ENCODE results near the gene UGT1A10.

UGT1A10 gene

DNA sequence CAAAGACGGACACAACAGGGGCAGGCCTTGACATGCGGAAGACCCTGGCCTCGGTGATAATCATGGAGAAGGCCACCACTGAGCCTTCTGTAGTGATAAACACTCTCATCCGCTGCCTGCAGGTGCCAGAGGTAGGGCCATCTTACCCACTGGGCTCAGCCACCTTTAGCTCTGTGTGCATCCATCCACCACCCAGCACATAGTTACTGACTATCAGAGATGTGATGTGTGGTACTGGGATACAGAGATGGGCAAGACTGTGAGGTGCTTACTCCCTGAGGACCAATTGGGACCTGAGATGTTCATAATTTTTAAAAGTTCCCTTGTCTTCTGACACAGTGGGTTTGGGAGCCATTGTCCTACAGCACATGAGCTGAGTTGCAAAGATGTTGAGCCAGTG is 143.5 kb downstream of the UGT1A10 start:
- Mint-ChIP-seq H3K9me3 (peaks cover 16% of the 10 kb centered on the region), H3K27me3 (ENCODE audit: low read depth) (peaks cover 16% of the 10 kb centered on the region)

DNA sequence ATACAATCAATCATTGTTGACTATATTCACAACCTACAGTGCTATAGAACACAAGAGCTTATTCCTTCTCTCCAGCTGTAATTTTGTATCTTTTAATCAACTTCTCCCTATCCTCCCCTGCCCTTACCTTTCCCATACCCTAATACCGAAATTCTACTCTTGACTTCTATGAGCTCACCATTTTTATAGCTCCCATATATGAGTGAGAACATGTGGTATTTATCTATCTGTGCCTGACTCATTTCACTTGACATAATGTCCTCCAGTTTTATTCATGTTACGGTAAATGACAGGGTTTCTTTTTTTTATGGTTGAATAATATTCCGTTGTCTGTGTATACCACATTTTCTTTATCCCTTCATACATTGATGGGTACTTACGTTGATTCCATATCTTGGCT is 144.5 kb downstream of the UGT1A10 start:
- Mint-ChIP-seq H3K4me3 (no peak overlapping the region), H3K36me3 (ENCODE audit: low read depth) (no peaks in the 10 kb centered on the region), H3K9me3 (peaks cover 15% of the 10 kb centered on the region), H3K27me3 (ENCODE audit: low read depth) (peaks cover 16% of the 10 kb centered on the region), H3K27ac (no peak overlapping the region), H3K4me1 (ENCODE audit: low read depth) (no peaks in the 10 kb centered on the region)

More for the DNA sequence above, 143.5 kb downstream of the UGT1A10 start:
- Mint-ChIP-seq H3K4me1 (ENCODE audit: low read depth) (no peaks in the 10 kb centered on the region), H3K4me3 (no peak overlapping the region), H3K27ac (no peak overlapping the region), H3K36me3 (ENCODE audit: low read depth) (no peaks in the 10 kb centered on the region)

DNA sequence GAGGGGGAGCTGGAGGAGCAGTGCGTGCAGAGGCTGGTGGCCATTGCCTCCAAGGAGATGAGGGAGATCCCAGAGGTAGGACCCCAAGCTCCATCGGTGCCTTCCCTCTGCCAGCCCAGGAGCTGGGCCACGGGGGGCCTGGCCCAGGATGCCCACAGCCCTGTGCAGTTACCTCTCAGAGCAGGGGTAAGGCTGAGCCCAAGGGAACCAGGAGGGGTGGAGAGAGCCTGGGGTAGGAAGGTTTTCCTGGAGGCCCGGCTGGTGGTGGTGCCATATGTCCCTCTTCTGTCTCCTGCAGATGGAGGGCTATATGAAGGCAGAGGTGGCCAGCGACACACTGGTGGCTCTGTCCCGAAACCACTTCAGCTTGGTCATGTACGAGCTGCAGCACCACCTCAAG is 153.3 kb downstream of the UGT1A10 start:
- Mint-ChIP-seq H3K27ac (no peak overlapping the region), H3K9me3 (no peaks in the 10 kb centered on the region), H3K4me3 (no peak overlapping the region), H3K36me3 (ENCODE audit: low read depth) (no peaks in the 10 kb centered on the region), H3K27me3 (ENCODE audit: low read depth) (no peaks in the 10 kb centered on the region), H3K4me1 (ENCODE audit: low read depth) (no peaks in the 10 kb centered on the region)

DNA sequence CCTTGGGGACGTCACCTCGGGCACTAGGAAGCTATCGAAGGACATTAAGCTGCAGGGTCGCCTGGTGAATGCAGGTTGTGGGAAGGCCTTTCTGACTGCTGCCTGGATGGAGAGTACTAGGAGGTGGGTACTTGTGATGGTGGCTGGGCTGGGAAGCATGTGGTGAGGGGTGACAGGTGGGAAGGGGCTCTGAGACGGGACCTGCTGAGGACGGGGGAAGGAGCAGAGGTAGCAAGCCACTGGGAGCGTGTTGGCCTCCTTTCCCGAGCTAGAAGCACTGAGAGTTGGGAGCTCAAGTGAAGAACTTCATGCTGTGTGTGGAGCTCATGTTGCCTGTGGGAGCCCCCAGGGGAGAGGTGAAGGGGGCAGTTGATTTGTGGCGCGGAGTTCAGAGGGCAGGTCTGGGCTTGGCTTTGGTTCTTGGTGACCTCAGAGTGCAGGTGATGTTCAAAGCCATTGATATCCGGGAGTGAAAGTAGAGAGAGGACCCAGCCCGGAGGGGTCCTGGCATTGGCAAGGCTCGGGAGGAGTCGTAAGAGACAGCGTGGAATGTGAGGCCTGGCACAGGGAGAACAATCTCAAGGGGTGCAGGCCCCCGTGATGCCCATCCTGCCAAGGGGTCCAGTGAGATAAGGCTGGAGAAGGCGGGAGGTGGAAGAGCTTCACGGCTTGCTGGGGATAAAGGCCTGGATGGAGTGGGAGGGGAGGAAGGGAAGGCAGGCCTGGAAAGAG is 155.1 kb downstream of the UGT1A10 start:
- Mint-ChIP-seq H3K4me3 (no peak overlapping the region), H3K4me1 (ENCODE audit: low read depth) (no peaks in the 10 kb centered on the region), H3K27me3 (ENCODE audit: low read depth) (no peaks in the 10 kb centered on the region), H3K27ac (no peak overlapping the region), H3K9me3 (no peaks in the 10 kb centered on the region), H3K36me3 (ENCODE audit: low read depth) (no peaks in the 10 kb centered on the region)

DNA sequence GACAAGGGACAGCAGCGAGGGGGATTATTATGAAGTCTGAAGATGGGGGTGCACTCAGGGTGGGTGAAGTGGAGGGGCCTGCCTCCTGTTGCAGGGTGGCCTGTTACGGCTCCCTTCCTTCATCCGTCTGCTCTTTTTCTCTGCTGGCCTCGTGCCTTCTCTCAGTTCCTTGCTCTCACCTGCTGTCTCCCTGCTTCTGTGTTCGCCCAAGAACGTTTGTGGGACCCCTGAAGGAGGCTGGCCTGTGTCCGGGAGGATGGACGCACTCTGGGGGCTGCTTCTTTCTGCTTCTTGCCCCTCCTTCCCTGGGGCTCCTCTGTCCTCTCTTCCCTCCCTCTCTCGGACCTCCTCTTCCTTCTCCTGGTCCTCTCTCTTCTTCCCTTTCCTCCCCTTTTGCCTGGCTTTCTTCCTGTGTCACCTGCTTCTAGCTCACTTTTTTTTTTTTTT is 155.7 kb downstream of the UGT1A10 start:
- Mint-ChIP-seq H3K36me3 (ENCODE audit: low read depth) (no peaks in the 10 kb centered on the region), H3K27ac (no peak overlapping the region), H3K4me1 (ENCODE audit: low read depth) (no peaks in the 10 kb centered on the region), H3K9me3 (no peaks in the 10 kb centered on the region), H3K4me3 (no peak overlapping the region), H3K27me3 (ENCODE audit: low read depth) (no peaks in the 10 kb centered on the region)

DNA sequence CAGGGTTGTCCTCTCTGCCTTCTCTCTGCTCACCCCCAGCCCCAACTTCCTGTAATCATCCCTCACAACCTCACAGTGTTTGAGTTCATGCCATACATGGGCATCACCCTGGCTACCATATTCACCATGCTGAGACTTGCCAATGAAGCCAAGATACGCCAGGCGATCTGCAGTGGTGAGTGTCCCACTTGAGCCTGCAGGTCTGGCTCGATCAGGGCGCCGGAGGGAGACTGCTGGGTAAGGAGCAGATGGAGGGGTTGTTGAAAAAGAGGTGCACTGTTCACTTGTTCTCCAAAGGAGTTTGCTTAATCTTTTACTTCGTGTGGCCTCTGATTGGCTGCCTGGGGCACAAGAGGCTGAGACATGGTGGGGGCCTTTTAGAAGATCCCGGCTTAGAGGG is 156.5 kb downstream of the UGT1A10 start:
- no peak overlapping the region for H3K27ac Mint-ChIP-seq
- no peaks in the 10 kb centered on the region for H3K9me3 Mint-ChIP-seq
- no peaks in the 10 kb centered on the region for H3K36me3 Mint-ChIP-seq (ENCODE audit: low read depth)
- H3K27me3 Mint-ChIP-seq (ENCODE audit: low read depth), result no peaks in the 10 kb centered on the region
- H3K4me3 Mint-ChIP-seq, result no peak overlapping the region
- H3K4me1 Mint-ChIP-seq (ENCODE audit: low read depth), result no peaks in the 10 kb centered on the region

DNA sequence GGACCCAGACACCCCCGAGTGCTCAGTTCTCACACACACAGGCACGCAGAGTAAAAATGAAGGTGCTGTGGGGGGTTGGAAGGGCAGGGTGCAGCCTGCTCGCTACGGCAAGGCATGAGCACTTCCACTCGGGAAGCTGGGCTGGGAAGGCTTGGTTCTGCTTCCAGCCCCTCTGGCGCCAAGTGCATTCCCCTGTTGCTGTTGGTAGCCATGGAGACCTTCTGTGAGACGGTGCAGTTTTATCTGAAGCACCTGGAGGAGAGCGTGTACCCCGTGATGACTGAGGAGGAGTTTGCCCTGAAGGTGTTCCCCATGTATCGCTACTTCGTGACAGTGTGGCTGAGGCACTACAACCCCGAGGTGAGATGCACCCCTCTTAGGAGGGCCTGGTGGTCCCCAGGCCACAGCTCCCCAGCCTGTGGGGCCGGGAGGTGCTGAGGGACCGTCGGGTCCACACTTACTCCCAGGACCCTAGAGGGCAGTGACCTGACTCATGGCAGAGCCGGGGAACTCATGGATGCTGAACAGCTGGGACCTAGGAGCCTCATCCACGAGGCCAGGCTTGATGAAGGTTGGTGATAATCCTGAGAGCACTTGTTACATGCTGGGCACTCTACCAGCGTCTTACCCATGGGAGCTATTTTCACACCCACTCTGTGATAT is 157.3 kb downstream of the UGT1A10 start:
- Mint-ChIP-seq H3K4me3 (no peak overlapping the region), H3K9me3 (no peaks in the 10 kb centered on the region), H3K36me3 (ENCODE audit: low read depth) (no peaks in the 10 kb centered on the region), H3K27me3 (ENCODE audit: low read depth) (no peaks in the 10 kb centered on the region), H3K27ac (no peak overlapping the region), H3K4me1 (ENCODE audit: low read depth) (no peaks in the 10 kb centered on the region)

DNA sequence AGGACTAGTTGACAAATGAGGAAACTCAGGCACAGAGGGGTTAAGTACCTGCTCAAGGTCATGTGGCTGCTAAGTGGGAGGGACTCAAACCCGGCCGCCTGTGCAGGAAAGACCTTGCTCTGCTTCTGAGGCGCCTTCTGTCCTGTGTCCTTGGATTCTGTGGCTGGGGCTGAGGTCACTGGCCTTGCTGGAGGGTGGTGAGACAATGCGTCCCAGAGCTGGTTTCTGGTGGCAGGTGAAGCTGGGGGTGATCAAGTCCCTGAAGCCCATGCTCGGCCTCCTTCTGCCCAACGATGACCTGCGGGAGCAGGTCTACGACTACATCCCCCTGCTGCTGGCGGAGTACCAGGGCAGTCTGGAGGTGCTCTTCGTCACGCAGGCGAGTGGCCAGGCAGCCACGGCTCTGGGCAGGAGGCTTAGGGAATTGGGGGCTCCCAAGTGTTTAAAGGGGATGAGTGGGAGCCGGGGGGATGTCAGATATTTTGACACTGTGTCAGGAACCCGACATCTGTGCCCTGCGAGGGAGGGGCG is 157.9 kb downstream of the UGT1A10 start:
- Mint-ChIP-seq H3K36me3 (ENCODE audit: low read depth) (no peaks in the 10 kb centered on the region), H3K27ac (no peak overlapping the region), H3K9me3 (no peaks in the 10 kb centered on the region), H3K4me1 (ENCODE audit: low read depth) (no peaks in the 10 kb centered on the region), H3K27me3 (ENCODE audit: low read depth) (no peaks in the 10 kb centered on the region), H3K4me3 (no peak overlapping the region)

DNA sequence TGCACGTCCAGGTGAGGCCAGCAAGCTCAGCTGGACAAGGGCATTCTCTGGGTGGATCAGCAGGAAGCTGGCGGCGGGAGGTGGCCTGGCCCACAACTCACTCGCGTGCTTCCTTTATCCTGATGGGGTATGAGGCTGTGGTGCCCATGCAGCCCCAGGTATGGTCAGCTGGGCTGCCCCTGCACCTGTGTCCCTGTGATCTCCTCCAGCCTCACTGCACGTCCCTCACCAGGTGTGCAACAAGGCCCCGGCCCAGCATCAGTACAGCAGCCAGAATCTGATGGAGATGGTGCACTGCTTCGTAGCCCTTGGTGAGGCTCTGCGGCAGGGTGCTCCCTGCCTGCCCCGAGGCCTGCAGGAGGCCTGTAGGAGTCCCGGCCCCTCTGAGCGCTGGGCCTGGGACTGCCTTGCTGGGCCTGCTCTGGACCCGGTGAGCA is 159.5 kb downstream of the UGT1A10 start:
- Mint-ChIP-seq H3K4me1 (ENCODE audit: low read depth) (no peaks in the 10 kb centered on the region), H3K27ac (no peak overlapping the region), H3K27me3 (ENCODE audit: low read depth) (no peaks in the 10 kb centered on the region), H3K36me3 (ENCODE audit: low read depth) (no peaks in the 10 kb centered on the region), H3K9me3 (no peaks in the 10 kb centered on the region), H3K4me3 (no peak overlapping the region)

DNA sequence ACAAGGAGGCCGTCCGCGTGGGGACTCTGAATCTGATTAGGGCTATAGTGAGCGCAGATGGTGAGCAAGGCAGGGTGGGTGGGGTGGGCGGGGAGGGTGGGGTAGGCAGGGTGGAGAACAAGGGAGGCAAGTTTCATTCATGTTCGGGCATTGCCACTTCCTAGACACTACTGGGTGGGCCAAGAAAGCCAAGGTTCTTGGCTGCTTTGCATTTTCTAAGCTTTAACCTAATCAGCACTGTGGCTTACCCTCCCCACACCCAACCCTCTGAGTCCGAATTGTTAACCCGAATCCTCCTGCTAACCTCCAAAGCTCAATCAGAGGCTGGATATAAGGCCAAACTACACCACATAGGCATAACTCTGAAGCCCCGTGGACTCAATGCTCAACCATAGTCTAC is 160.0 kb downstream of the UGT1A10 start:
- H3K36me3 Mint-ChIP-seq (ENCODE audit: low read depth), result no peaks in the 10 kb centered on the region
- no peaks in the 10 kb centered on the region for H3K9me3 Mint-ChIP-seq
- H3K4me1 Mint-ChIP-seq (ENCODE audit: low read depth), result no peaks in the 10 kb centered on the region
- H3K4me3 Mint-ChIP-seq, result no peak overlapping the region
- no peaks in the 10 kb centered on the region for H3K27me3 Mint-ChIP-seq (ENCODE audit: low read depth)
- no peak overlapping the region for H3K27ac Mint-ChIP-seq

DNA sequence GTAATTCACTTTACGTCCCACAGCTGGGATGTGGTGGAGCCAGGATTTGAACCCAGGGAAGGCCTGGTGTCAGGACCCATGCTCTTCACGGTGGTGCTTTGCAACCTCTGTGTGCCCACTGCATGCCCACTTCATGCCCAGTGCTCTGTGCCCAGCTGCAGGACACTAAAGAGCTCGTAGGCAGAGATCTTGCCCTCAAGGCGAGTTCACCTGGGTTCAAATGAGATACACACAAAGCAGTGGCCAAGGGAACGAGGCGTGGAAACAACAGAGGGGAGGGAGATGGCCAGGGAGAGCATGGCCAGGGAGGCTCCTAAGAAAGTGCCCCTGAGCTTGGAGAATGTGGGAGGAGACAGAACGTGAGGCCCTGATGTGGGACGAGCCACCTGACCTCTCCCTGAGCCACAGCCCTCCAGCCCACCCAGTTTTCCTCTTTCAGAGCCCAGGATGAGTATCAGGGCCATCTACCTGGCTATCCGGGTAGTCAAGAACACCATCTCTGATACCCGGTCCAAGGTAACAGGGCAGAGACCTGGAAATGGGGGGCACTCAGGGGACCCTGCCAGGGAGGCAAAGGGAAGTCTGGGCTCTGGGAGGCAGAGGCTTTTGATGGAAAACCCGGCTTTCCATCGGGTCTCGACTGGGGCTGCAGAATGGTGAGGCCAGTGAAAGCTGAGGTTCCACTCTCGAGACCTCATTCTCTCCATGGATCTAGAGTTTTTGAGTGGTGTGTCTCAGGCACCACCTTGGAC is 162.3 kb downstream of the UGT1A10 start:
- H3K9me3 Mint-ChIP-seq, result no peaks in the 10 kb centered on the region
- H3K27me3 Mint-ChIP-seq (ENCODE audit: low read depth), result no peaks in the 10 kb centered on the region
- H3K36me3 Mint-ChIP-seq (ENCODE audit: low read depth), result no peaks in the 10 kb centered on the region
- H3K4me1 Mint-ChIP-seq (ENCODE audit: low read depth), result no peaks in the 10 kb centered on the region
- no peak overlapping the region for H3K27ac Mint-ChIP-seq
- H3K4me3 Mint-ChIP-seq, result no peak overlapping the region

DNA sequence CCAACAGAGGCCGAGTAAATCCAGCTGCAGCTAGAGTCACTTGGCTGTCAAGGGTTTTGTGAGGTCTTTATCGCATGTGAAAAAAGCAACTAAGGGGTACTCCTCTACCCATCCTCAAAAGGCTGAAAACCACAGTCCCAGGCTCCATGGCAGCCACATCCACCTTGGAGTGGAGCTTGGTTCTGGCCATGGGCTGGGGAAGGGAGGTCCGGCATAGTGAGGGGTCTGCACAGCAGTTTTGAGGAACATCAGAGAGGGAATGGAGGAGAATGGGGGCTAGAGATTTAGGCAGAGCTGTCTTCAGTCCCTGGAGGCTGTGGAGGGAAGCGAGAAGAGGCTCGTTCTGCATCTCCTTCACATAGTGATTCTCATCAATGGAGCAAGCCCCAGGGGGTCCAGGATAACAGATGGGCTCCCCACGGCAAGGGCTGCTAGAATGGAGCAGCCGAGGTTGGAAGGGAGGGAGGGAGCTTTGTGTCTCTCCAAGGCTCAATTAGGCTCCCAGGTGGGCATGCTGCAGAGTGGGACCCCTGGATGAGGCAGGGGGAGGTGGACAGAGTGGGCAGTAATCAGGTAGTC is 162.9 kb downstream of the UGT1A10 start:
- Mint-ChIP-seq H3K4me1 (ENCODE audit: low read depth) (no peaks in the 10 kb centered on the region), H3K27ac (no peak overlapping the region), H3K4me3 (no peak overlapping the region)

DNA sequence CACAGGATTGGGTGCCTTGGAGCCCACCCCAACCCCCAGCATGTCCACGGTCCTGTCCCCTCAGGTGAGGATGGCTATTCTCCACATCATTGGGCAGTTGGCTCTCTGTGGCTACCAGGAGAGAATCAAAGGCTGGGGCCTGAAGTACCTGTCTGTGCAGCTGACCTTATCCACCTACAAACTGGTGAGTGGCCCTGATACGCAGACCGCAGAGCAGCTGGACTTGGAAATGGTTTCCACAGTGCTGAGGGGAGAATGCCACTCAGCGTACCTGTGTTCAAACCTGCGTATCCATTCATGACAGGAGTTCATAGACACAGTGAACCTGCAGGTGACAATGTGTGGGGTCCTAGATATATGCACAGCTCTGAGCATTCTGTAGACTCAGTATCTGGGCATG is 163.5 kb downstream of the UGT1A10 start:
- no peak overlapping the region for H3K27ac Mint-ChIP-seq

More for the DNA sequence above, 162.9 kb downstream of the UGT1A10 start:
- Mint-ChIP-seq H3K9me3 (no peaks in the 10 kb centered on the region), H3K27me3 (ENCODE audit: low read depth) (no peaks in the 10 kb centered on the region), H3K36me3 (ENCODE audit: low read depth) (no peaks in the 10 kb centered on the region)

DNA sequence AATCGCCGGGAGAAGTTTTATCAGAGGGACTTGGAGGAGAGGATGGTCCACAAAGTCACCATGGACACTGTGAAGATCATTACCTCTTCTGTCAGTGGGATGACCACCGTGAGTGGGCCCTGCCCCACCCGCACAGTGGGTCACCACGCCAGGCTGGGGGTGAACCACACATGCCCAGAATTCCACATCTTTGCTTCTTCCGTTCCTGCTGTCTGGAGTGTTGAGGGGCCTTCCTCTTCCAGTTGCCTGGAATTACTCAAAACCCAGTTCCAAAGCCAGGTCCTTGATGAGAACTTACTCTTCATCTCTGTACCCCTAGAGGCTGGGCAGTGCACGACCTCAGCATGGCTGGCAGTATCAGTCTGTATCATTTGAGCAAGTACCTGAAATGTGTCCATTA is 164.0 kb downstream of the UGT1A10 start:
- Mint-ChIP-seq H3K36me3 (ENCODE audit: low read depth) (no peaks in the 10 kb centered on the region), H3K4me1 (ENCODE audit: low read depth) (no peaks in the 10 kb centered on the region), H3K4me3 (no peak overlapping the region), H3K27ac (no peak overlapping the region), H3K27me3 (ENCODE audit: low read depth) (no peaks in the 10 kb centered on the region), H3K9me3 (no peaks in the 10 kb centered on the region)

More for the DNA sequence above, 163.5 kb downstream of the UGT1A10 start:
- no peaks in the 10 kb centered on the region for H3K36me3 Mint-ChIP-seq (ENCODE audit: low read depth)
- H3K9me3 Mint-ChIP-seq, result no peaks in the 10 kb centered on the region
- H3K4me3 Mint-ChIP-seq, result no peak overlapping the region
- no peaks in the 10 kb centered on the region for H3K4me1 Mint-ChIP-seq (ENCODE audit: low read depth)
- H3K27me3 Mint-ChIP-seq (ENCODE audit: low read depth), result no peaks in the 10 kb centered on the region

Measured in T-helper 1 cell treated with Interleukin-12 subunit alpha and Interleukin-12 subunit beta and Interleukin-4 antibody, amounts not matched to agents 30 μg/mL and 1 μg/mL, for 36 hours (primary cell).